Right cardiac atrium (tissue), 5 donors: ENCODE results near the gene WWC2. TPM values are rescaled to one million over a fixed set of nuclear protein-coding genes. Genes with fewer than 3 reads are reported as not detected.

Source experiments
- ATAC-seq, 2 donors: fragments of 200-7000 bp; cut with Tn5 transposase; one replicate each; pipeline versions ENCODE4 v1.8.0 to v1.9.1; 2020; ENCODE audit warnings: moderate library complexity in 2 of 2, mild to moderate bottlenecking in 1 of 2
- DNase-seq, 3 donors: peaks; one replicate each; pipeline ENCODE4 v3.0.0-alpha.2; 2020
- H3K27ac ChIP-seq: one replicate; pipeline ENCODE4 v1.5.1; 2013; ENCODE audit warnings: mild to moderate bottlenecking, low read length, control low read depth, moderate library complexity
- H3K27me3 ChIP-seq: one replicate; pipeline ENCODE4 v1.6.1; 2013; ENCODE audit not compliant: control insufficient read depth, insufficient read depth
- H3K4me1 ChIP-seq: one replicate; pipeline ENCODE4 v1.6.1; 2013; ENCODE audit warnings: low read length; ENCODE audit not compliant: control insufficient read depth, insufficient read depth
- H3K4me3 ChIP-seq: one replicate; pipeline ENCODE4 v1.5.1; 2013; ENCODE audit warnings: low read length, control low read depth
- H3K9me3 ChIP-seq: one replicate; pipeline ENCODE4 v1.6.1; 2013; ENCODE audit warnings: low read length; ENCODE audit not compliant: control insufficient read depth
- WGBS: extraction: QIAGEN DNeasy Blood & Tissue Kit; methylation state at CpG from one replicate; pipeline ENCODE4 v1.1.7; 2013; 5-methylcytosine and 5-hydroxymethylcytosine counted together
- intact Hi-C, 4 donors: fragments of 100-400 bp; cut with DNase I; formaldehyde crosslinking; loops; one replicate each; pipeline versions ENCODE4 v1.11.0 to v1.14.0; 2022 to 2023
- long read RNA-seq, 4 donors: library from polyadenylated mRNA; unstranded; transcript quantifications; one replicate each; pipeline ENCODE4 v2.0.0, GENCODE V29; 2020 to 2021
- polyA plus RNA-seq: library from polyadenylated mRNA; stranded (reverse); fragments of 200-250 nt; gene quantifications from one replicate; pipeline ENCODE4 v1.2.3, GENCODE V29; 2013
- total RNA-seq, 4 donors: library from RNA; stranded (reverse); fragmentation: NEBNext Ultra II Directional; extraction: Animal tissue kit (Norgen Biotek cat#: 25700); gene quantifications; one replicate each; pipeline ENCODE4 v1.2.1, GENCODE V29; 2021
- donor health status: healthy with polysubstance abuse.
- donor health status: DM: no; HTN: yes; CAD: no.
- donor health status: DM: no; HTN: no; CAD: no.
- donor health status: DM: no; HTN: yes; CAD: no; lungs with severe emphysema.
- donor health status: DM: yes; HTN: yes; CAD: no.

WWC2 gene
- total RNA-seq (10 to 100 TPM; 30.6 to 39.2 (median 33.9) TPM), polyA plus RNA-seq (7.3 TPM)
- long read RNA-seq, donor 1, full-length matches to known transcripts: 29 of 45 reads
- long read RNA-seq, donor 1, partial matches to known transcripts: 10 of 45 reads
- long read RNA-seq, donor 1, other reads (novel, unspliced or antisense): 6 of 45 reads
- long read RNA-seq, donor 2, full-length matches to known transcripts: 11 of 20 reads
- long read RNA-seq, donor 2, partial matches to known transcripts: 4 of 20 reads
- long read RNA-seq, donor 2, other reads (novel, unspliced or antisense): 5 of 20 reads
- long read RNA-seq, donor 3, full-length matches to known transcripts: 34 of 75 reads
- long read RNA-seq, donor 3, partial matches to known transcripts: 24 of 75 reads
- long read RNA-seq, donor 3, other reads (novel, unspliced or antisense): 17 of 75 reads
- long read RNA-seq, donor 4, full-length matches to known transcripts: 13 of 22 reads
- long read RNA-seq, donor 4, partial matches to known transcripts: 2 of 22 reads
- long read RNA-seq, donor 4, other reads (novel, unspliced or antisense): 7 of 22 reads

GRCh38 chr4:183098723-183099536 is at the start of gene WWC2:
Gene WWC2, plus strand, starts transcription at chr4:183099257. Its CDS starts 235 bp downstream, at chr4:183099492.
- ATAC-seq (peak; percentile 95 to 96), DNase-seq (peak; percentile 93 to 97 (median 96))
- Histone ChIP-seq H3K4me1 (peaks cover 5% of the 10 kb centered on the region), H3K9me3 (no peaks in the 10 kb centered on the region), H3K27me3 (no peaks in the 10 kb centered on the region), H3K27ac (peak within 1 kb of the TSS; percentile 76), H3K4me3 (peak within 1 kb of the TSS; percentile 94)
- intact Hi-C loops: no loop called here
- WGBS: under 1% methylated on average over 102 of the region's 102 CpGs

GRCh38 chr4:183053681-183054080 is 45.4 kb upstream of the WWC2 start:
- no peak for DNase-seq
- Histone ChIP-seq H3K27ac (no peak overlapping the region), H3K27me3 (no peaks in the 10 kb centered on the region), H3K4me3 (no peak overlapping the region), H3K4me1 (no peaks in the 10 kb centered on the region), H3K9me3 (no peaks in the 10 kb centered on the region)
- intact Hi-C loops: no loop called here
- 78% methylated on average over 1 of the region's 1 CpG for WGBS
- no peak for ATAC-seq

- no peak for DNase-seq
- H3K4me3 ChIP-seq: no peak overlapping the region
- 83% methylated on average over 6 of the region's 6 CpGs for WGBS
- intact Hi-C loops: no loop called here
- H3K9me3 ChIP-seq: no peaks in the 10 kb centered on the region
- no peaks in the 10 kb centered on the region for H3K27me3 ChIP-seq
- H3K4me1 ChIP-seq: no peaks in the 10 kb centered on the region
- H3K27ac ChIP-seq: no peak overlapping the region
- no peak for ATAC-seq
These were observed 41.8 kb upstream of the WWC2 start for GRCh38 chr4:183057255-183057654.

GRCh38 chr4:183059797-183060196 is 39.3 kb upstream of the WWC2 start:
- Histone ChIP-seq H3K9me3 (no peaks in the 10 kb centered on the region), H3K27me3 (no peaks in the 10 kb centered on the region), H3K4me1 (no peaks in the 10 kb centered on the region), H3K4me3 (no peak overlapping the region), H3K27ac (no peak overlapping the region)
- no peak for DNase-seq
- no peak for ATAC-seq
- intact Hi-C loops: loop anchor here in 1 of 4 donors (10.0 kb wide), 1 partner anchor 125 kb away; no protein-coding TSS in a partner anchor
- 91% methylated on average over 1 of the region's 1 CpG for WGBS

DNA sequence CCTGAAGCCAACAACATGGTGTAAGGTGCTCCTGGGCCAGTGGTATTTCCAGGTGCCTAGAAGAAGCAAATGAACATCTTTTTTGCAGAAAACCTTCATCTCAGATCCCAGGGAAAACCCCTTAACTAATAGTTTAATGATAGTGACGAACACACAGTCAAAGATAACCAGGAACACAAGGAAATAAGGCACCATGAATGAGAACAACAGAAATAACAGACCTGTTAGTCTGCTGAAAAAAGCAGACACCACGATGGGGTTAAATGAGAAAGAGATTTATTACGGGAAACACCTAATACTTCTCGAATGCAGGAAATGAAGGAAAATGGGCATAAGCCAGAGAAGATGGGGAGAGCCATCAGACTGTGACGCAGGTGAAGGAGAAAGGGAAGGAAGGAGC is 30.6 kb upstream of the WWC2 start:
- ATAC-seq: no peak
- 87% methylated on average over 5 of the region's 5 CpGs for WGBS
- peaks cover 5% of the 10 kb centered on the region for H3K9me3 ChIP-seq
- H3K27ac ChIP-seq: no peak overlapping the region
- H3K4me3 ChIP-seq: no peak overlapping the region
- H3K4me1 ChIP-seq: no peaks in the 10 kb centered on the region
- no peak for DNase-seq
- intact Hi-C loops: loop anchor here in 1 of 4 donors (10.0 kb wide), 1 partner anchor 134 kb away; no protein-coding TSS in a partner anchor
- no peaks in the 10 kb centered on the region for H3K27me3 ChIP-seq

- H3K4me1 ChIP-seq: no peaks in the 10 kb centered on the region
- intact Hi-C loops: loop anchor here (5.0 to 10.0 kb wide), 4 partner anchors 136 to 191 kb away; no protein-coding TSS in a partner anchor
These were observed 27.8 kb upstream of the WWC2 start for GRCh38 chr4:183071222-183071621.

DNA sequence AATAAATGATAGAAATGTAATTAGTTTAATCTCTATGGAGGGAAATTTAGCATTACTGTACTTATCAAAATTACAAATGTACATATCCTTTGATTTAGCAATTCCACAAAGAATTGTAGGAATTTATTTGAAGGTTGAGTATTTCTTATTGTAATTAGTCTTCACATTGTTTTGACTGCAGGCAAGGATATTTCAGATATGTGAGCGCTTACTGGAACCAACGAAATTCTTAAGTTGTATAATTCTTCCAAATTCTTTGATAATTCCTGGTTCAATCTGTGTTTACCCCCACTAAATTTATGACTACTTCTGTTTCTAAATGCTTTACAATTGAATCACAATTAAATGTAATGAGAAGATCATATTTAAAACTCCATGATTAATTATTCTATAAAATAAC is 26.9 kb upstream of the WWC2 start:
- intact Hi-C loops: loop anchor here (2.0 to 10.0 kb wide), 5 partner anchors 137 to 190 kb away; no protein-coding TSS in a partner anchor
- H3K9me3 ChIP-seq: peaks cover 5% of the 10 kb centered on the region
- WGBS: 97% methylated on average over 2 of the region's 2 CpGs

More at GRCh38 chr4:183071222-183071621, 27.8 kb upstream of the WWC2 start:
- H3K9me3 ChIP-seq: peaks cover 5% of the 10 kb centered on the region
- no peak overlapping the region for H3K4me3 ChIP-seq
- ATAC-seq: no peak
- DNase-seq: no peak
- no peak overlapping the region for H3K27ac ChIP-seq
- no peaks in the 10 kb centered on the region for H3K27me3 ChIP-seq

DNA sequence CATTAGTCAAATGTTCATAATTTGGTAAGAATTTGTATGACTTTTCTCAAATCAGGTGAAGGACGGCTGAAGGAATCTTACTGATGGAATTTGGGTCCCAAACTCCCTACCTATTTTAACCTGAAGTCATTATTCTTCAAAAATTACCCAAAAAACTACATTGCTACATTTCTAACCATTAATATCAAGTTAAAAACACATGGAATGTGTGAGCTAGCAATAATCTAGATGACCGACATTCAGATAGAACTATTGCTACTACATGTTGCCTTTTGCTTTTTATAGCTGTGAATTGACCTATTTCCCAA is 25.3 kb upstream of the WWC2 start:
- DNase-seq: no peak
- H3K9me3 ChIP-seq: peaks cover 3% of the 10 kb centered on the region
- H3K27ac ChIP-seq: no peak overlapping the region
- WGBS: 24% methylated on average over 2 of the region's 2 CpGs
- no peaks in the 10 kb centered on the region for H3K4me1 ChIP-seq
- intact Hi-C loops: loop anchor here (2.0 to 10.0 kb wide), 5 partner anchors 139 to 189 kb away; no protein-coding TSS in a partner anchor
- H3K4me3 ChIP-seq: no peak overlapping the region
- no peak for ATAC-seq
- no peaks in the 10 kb centered on the region for H3K27me3 ChIP-seq

More for the DNA sequence above, 26.9 kb upstream of the WWC2 start:
- Histone ChIP-seq H3K4me3 (no peak overlapping the region), H3K4me1 (no peaks in the 10 kb centered on the region), H3K27me3 (no peaks in the 10 kb centered on the region), H3K27ac (no peak overlapping the region)
- ATAC-seq: no peak
- no peak for DNase-seq

DNA sequence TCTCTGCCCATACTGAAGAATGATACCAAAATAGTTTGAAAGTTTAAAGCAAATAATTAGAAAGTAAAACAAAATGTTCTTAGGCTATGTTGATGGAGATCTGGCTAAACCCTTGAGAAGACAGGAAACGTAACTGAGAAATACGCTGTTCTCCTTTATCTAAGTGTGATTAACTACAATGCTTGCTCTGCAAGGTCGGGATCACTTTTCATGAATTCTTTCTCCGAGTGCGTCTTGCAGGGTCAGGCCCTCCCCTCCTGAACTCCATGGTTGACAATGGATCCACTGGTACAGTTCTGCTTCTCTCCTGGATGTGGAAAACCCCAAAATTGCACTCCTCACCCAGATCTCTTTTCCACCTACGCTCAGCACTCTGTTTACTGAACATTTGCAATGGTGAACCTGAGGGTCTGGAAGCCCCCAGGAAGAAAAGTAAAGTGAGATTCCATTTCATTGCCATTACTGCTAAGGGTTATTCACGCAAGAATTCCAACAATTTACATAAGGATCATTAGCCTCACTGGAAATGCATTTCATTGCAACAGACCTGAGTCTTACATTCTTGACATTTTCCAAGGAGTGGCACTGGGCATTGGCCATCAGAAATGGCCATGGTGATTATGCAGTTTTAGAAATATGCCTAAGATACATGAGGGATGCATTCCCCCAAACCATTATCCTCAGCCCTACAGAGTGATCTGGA is 24.6 kb upstream of the WWC2 start:
- ATAC-seq (no peak), DNase-seq (no peak)
- Histone ChIP-seq H3K9me3 (no peaks in the 10 kb centered on the region), H3K27me3 (no peaks in the 10 kb centered on the region), H3K4me3 (no peak overlapping the region), H3K27ac (no peak overlapping the region), H3K4me1 (no peaks in the 10 kb centered on the region)
- intact Hi-C loops: loop anchor here (5.0 to 10.0 kb wide), 4 partner anchors 140 to 188 kb away; no protein-coding TSS in a partner anchor
- 77% methylated on average over 7 of the region's 7 CpGs for WGBS

DNA sequence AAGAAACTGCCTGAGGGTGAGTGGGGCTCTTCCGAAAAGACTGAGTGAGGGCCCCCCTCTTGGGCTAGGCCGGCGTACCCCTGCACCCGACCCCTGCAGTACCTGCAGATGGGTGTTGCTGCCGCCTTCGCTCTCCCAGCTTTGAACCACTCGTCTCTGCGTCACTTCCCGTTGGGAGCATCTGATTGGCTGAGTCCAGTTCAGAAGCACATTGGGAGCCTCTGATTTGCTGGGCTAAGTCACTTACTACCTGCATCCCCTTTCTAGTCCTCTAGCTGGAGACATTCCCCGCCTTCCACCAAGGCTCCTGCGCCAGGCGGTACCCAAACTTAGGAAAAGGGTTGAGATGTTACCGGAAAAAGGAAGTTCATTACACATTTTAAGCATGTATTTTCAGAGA is 20.4 kb upstream of the WWC2 start:
- 94% methylated on average over 13 of the region's 13 CpGs for WGBS

More for the DNA sequence above, 20.4 kb upstream of the WWC2 start:
- DNase-seq (no peak), ATAC-seq (no peak)
- intact Hi-C loops: loop anchor here in 3 of 4 donors (10.0 kb wide), 1 partner anchor 144 kb away; no protein-coding TSS in a partner anchor
- H3K4me1 ChIP-seq: no peaks in the 10 kb centered on the region
- H3K4me3 ChIP-seq: no peak overlapping the region
- no peaks in the 10 kb centered on the region for H3K27me3 ChIP-seq
- no peaks in the 10 kb centered on the region for H3K9me3 ChIP-seq
- H3K27ac ChIP-seq: no peak overlapping the region
